Urothelium cell line (cell line): ENCODE data around the gene CAMKMT.
"Not testable (repeated sequence)": the region's sequence is repeated elsewhere in the genome, so short reads cannot be mapped to it uniquely, and the experiment has no call there.

ENCODE experiments used
- DNase-seq: peaks from one replicate; pipeline ENCODE4 v3.0.0; 2011; ENCODE audit warnings: low spot score, mixed read lengths
- FAIRE-seq: peaks from 2 replicates; lab custom pipeline; 2011; peaks lifted over from hg19 to GRCh38; lab: Jason Lieb, UNC

Gene CAMKMT

GRCh38 chr2:44579837-44580230 is 218.1 kb downstream of the CAMKMT start:
- FAIRE-seq (no peak), DNase-seq (no peak)

- DNase-seq, result no peak
- no peak for FAIRE-seq
Measured at GRCh38 chr2:44580875-44581515, 219.2 kb downstream of the CAMKMT start.

- DNase-seq (no peak), FAIRE-seq (no peak)
Measured at GRCh38 chr2:44582363-44583008, 220.7 kb downstream of the CAMKMT start.

GRCh38 chr2:44595615-44596014 is 233.9 kb downstream of the CAMKMT start:
- FAIRE-seq, result not testable (repeated sequence)

GRCh38 chr2:44596537-44597320 is 235.0 kb downstream of the CAMKMT start:
- FAIRE-seq (no peak), DNase-seq (no peak)

More at GRCh38 chr2:44595615-44596014, 233.9 kb downstream of the CAMKMT start:
- DNase-seq, result not testable (repeated sequence)

- no peak for DNase-seq
- FAIRE-seq, result no peak
Measured at GRCh38 chr2:44598330-44599119, 236.8 kb downstream of the CAMKMT start.

GRCh38 chr2:44599130-44599529 is 237.4 kb downstream of the CAMKMT start:
- DNase-seq, result no peak
- FAIRE-seq, result no peak

GRCh38 chr2:44602446-44602845 is 240.7 kb downstream of the CAMKMT start:
- DNase-seq (no peak), FAIRE-seq (no peak)

GRCh38 chr2:44605511-44605910 is 243.8 kb downstream of the CAMKMT start:
- FAIRE-seq, result no peak

GRCh38 chr2:44612276-44612675 is 250.5 kb downstream of the CAMKMT start:
- FAIRE-seq (no peak), DNase-seq (no peak)

More at GRCh38 chr2:44605511-44605910, 243.8 kb downstream of the CAMKMT start:
- no peak for DNase-seq

GRCh38 chr2:44614940-44615339 is 253.2 kb downstream of the CAMKMT start:
- FAIRE-seq (no peak), DNase-seq (no peak)

GRCh38 chr2:44615950-44616518 is 254.3 kb downstream of the CAMKMT start:
- DNase-seq, result no peak
- FAIRE-seq, result no peak

- FAIRE-seq (no peak), DNase-seq (no peak)
Measured at GRCh38 chr2:44616667-44617155, 255.0 kb downstream of the CAMKMT start.

GRCh38 chr2:44618251-44619023 is 256.7 kb downstream of the CAMKMT start:
- FAIRE-seq, result no peak
- no peak for DNase-seq

GRCh38 chr2:44620189-44620990 is 258.6 kb downstream of the CAMKMT start:
- DNase-seq, result no peak
- FAIRE-seq, result no peak

- FAIRE-seq (no peak), DNase-seq (no peak)
Measured at GRCh38 chr2:44623622-44624351, 262.0 kb downstream of the CAMKMT start.

- DNase-seq, result no peak
- no peak for FAIRE-seq
Measured at GRCh38 chr2:44628297-44628696, 266.6 kb downstream of the CAMKMT start.
